HG03558 (cell line): ENCODE results near the gene PFDN6.
"Not testable (repeated sequence)": the region's sequence is repeated elsewhere in the genome, so short reads cannot be mapped to it uniquely, and the experiment has no call there.

Source experiments
- ATAC-seq: cut with Tn5 transposase; IDR thresholded peaks from one replicate; pipeline ENCODE4 v1.9.1; 2021; ENCODE audit warnings: moderate number of reproducible peaks; ENCODE audit not compliant: unreplicated experiment; ENCODE audit errors: extremely low read depth

PFDN6 gene

GRCh38 chr6:33273129-33273923 lies 16.1 kb upstream of the PFDN6 start:
- no peak for ATAC-seq

- no peak for ATAC-seq
Measured at GRCh38 chr6:33273924-33274902, 15.2 kb upstream of the PFDN6 start.

DNA sequence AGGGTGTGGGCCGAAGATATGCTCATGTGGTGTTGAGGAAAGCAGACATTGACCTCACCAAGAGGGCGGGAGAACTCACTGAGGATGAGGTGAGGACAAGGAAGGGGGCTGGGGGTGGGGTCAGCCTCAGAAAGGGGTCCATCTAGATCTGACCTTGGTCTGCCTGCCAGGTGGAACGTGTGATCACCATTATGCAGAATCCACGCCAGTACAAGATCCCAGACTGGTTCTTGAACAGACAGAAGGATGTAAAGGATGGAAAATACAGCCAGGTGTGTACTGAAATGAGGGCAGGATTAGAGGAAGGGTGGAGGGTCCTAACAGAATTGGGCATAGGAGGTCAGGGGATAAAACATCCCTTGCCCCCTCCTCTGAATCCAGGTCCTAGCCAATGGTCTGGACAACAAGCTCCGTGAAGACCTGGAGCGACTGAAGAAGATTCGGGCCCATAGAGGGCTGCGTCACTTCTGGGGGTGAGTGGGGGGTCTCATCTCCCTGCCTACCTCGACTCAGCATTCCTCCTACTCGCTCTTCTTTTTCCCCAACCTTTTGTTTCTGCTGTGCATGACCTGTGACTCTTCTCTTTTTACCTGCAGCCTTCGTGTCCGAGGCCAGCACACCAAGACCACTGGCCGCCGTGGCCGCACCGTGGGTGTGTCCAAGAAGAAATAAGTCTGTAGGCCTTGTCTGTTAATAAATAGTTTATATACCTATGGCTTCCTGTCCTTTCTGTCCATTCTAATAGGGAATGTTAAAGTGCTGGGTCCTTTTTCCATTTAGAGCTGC lies 13.4 kb upstream of the PFDN6 start:
- ATAC-seq = not testable (repeated sequence)

DNA sequence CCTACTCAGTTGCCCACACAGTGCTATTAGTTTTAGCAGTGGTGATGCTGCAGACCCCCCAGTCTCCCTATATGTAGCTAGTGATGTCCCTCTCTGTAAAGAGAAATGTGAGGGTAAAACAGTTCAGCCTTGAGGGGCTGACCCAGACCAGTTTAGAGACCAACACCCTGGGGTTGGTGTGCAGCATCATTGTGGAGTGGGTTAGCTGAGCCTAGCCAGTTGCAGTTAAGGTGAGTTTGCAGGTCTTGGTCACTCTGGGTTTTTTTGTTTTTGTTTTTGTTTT lies 12.9 kb upstream of the PFDN6 start:
- ATAC-seq = no peak

DNA sequence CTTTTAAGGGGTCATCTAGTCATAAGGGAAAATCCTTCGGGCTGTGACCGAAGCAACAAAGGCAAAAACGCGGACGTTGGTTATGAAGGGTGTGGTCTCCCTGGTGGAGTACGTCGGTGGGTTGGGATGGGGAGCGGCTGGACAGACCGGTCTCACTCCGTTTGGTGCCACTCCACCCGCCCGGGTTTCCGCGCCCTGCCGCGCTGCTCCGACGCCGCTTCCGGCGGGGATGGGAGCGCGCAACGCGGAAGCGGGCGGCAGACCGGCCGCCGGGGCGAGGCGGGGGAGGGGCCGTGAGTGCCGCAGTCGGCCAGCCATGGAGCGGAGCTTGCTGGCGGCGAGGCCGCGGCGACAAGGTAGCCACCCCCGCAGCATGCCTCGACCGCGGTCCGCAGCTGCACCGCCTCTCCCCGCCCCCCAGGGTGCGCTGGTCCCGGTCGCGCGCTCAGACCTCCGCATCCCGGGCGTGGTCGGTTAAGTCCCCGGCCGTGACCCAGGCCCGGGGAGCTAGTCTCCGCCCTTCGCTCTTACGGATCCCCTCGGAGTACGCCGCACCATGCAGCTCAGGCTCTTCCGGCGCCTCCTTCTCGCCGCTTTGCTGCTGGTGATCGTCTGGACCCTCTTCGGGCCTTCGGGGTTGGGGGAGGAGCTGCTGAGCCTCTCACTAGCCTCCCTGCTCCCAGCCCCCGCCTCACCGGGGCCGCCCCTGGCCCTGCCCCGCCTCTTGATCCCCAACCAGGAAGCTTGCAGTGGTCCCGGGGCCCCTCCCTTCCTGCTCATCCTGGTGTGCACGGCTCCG lies 12.3 kb upstream of the PFDN6 start, which contains the start of gene B3GALT4:
TSS of gene B3GALT4 (plus strand) at position 260 of the 799 bp plus-strand sequence. CDS start at position 557, 297 bp downstream.
- no peak for ATAC-seq

GRCh38 chr6:33277663-33278391 lies 11.6 kb upstream of the PFDN6 start:
- no peak for ATAC-seq

DNA sequence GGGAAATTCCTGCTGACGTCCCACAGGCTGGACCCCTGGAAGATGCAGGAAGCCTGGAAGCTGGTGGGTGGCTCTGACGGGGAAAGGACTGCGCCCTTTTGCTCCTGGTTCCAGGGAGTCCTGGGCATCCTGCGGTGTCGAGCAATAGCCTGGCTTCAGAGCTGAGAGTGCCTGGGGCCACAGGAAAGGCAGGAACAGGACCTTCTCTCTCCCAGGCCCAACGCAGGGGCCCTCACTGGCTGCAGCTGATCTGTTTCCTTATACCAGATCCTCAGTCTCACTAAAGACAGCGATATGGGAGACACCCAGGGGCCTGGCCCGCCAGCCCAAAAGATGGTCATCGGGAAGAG lies 11.0 kb upstream of the PFDN6 start:
- no peak for ATAC-seq

- ATAC-seq = no peak
Measured at GRCh38 chr6:33278810-33279209, 10.6 kb upstream of the PFDN6 start.

GRCh38 chr6:33279257-33279695 lies 10.1 kb upstream of the PFDN6 start:
- no peak for ATAC-seq

- ATAC-seq = no peak
Measured at GRCh38 chr6:33279971-33280511, 9.4 kb upstream of the PFDN6 start.

DNA sequence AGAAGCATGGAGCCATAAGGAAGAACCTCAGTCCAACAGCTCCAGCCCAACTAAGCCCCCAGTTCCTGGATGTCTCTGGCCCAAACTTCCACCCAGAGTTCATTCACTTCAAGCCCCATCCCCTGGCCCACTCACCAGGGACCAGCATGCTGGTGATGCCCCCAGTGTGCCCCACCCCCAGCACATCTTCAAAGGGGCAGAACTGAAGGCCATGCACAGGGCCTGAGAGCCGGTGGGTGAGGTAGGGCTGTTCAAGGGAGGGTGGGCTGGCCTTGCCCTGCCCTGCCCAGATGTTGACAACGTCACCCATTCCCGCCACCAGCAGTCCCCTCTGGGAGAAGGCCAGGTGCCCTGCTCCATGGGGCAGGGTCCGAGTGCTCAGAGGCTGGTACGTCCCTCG lies 8.9 kb upstream of the PFDN6 start:
- no peak for ATAC-seq

DNA sequence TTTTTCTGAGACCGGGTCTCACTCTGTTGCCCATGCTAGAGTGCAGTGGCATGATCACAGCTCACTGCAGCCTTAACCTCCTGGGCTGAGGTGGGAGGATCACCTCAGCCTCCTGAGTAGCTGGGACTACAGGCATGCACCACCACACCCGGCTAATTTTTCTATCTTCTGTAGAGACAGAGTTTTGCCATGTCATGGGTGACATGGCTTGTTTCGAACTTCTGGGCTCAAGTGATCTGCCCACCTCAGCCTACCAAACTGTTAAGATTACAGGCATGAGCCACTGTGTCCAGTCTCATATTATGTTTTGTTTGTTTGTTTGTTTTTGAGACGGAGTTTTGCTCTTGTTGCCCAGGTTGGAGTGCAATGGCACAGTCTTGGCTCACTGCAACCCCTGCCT lies 4.2 kb upstream of the PFDN6 start:
- ATAC-seq = not testable (repeated sequence)

DNA sequence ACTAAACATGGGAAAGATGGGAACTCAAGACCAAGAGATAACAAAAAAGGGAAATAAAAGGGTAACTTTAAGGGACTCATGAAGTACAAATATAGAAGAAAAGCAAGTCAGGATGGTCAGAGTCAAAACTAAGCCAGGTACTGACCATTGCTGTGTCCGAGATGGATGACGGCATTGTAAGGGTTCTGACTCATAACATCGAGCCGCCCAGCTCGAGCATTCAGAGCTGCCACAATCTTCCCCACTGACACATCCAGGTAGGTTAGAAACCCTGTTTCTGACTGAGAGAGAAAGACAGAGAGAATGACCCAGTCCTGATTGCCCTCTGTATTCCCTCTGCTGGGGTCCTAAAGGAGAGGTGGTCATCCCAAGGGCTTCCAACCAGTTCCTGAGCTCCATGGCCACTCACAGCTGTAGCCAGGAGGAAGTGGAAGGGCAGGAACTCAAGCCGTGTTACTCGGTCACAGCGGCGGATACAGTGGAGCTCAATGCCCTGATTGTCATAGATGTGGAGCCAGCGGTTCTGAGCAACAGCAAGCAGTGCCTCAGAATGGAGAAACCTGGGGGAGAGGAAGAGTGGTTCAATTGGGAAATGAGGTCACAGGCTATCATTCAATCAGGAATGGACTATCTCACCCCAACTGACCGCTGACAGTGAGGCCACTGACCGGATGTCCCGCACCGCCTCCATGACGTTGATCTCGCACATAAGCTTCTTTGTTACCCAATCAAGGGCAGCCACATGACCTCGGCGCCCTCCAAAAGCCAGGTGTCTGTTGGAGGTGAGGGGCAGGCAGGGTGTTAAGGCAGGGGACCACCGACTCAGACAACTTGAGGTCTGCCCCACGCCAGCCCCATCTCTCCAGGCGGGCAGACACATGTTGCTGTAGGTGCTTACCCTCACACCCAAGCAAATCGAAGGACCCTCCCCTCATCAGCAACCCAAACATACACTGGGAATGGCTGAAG lies 2.2 kb upstream of the PFDN6 start:
- ATAC-seq = no peak

GRCh38 chr6:33288141-33288920 lies 1.1 kb upstream of the PFDN6 start:
- no peak for ATAC-seq

DNA sequence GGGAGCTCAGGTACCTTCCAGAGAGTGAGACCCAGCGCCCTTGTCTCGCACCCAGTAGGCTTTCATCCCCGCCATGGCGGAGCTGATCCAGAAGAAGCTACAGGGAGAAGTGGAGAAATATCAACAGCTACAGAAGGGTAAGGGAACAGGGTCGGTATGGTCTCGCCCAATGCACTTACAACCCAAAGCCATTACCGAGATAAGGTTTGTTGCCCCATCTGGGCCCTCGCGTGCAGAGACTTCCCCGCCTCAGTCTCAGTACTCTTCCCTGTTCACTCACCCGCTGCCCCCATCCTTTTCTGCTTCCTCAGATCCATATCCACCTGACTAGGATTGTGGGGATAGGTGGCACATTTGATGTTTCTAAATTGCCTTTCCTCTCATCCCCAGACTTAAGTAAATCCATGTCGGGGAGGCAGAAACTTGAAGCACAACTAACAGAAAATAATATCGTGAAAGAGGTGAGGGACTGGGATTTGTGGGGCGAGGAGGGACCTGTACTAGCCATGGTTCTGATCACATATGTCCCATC lies 449 bp downstream of the PFDN6 start:
- no peak for ATAC-seq

GRCh38 chr6:33290459-33290858 lies 1.1 kb downstream of the PFDN6 start:
- no peak for ATAC-seq
